ENCODE results near the gene RIPOR3.

RIPOR3 gene

GRCh38 chr20:50593005-50593335 lies 98.4 kb downstream of the RIPOR3 start:
- no peak for TF ChIP-seq CTCF (IDR thresholded peaks at IDR 0.05; ENCODE audit: insufficient read depth, low read length)
- TF ChIP-seq GABPA (IDR thresholded peaks at IDR 0.05; ENCODE audit: low read depth), result no peak
- TF ChIP-seq SPI1 (IDR thresholded peaks at IDR 0.05; ENCODE audit: borderline replicate concordance, low read depth), result no peak
- TF ChIP-seq, protein P1, sequence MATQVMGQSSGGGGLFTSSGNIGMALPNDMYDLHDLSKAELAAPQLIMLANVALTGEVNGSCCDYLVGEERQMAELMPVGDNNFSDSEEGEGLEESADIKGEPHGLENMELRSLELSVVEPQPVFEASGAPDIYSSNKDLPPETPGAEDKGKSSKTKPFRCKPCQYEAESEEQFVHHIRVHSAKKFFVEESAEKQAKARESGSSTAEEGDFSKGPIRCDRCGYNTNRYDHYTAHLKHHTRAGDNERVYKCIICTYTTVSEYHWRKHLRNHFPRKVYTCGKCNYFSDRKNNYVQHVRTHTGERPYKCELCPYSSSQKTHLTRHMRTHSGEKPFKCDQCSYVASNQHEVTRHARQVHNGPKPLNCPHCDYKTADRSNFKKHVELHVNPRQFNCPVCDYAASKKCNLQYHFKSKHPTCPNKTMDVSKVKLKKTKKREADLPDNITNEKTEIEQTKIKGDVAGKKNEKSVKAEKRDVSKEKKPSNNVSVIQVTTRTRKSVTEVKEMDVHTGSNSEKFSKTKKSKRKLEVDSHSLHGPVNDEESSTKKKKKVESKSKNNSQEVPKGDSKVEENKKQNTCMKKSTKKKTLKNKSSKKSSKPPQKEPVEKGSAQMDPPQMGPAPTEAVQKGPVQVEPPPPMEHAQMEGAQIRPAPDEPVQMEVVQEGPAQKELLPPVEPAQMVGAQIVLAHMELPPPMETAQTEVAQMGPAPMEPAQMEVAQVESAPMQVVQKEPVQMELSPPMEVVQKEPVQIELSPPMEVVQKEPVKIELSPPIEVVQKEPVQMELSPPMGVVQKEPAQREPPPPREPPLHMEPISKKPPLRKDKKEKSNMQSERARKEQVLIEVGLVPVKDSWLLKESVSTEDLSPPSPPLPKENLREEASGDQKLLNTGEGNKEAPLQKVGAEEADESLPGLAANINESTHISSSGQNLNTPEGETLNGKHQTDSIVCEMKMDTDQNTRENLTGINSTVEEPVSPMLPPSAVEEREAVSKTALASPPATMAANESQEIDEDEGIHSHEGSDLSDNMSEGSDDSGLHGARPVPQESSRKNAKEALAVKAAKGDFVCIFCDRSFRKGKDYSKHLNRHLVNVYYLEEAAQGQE (IDR thresholded peaks at IDR 0.05; ENCODE audit: insufficient replicate concordance, low read depth), result no peak
- no peak for TF ChIP-seq POLR2AphosphoS5 (IDR thresholded peaks at IDR 0.05; ENCODE audit: low read depth)
- Histone ChIP-seq H3K27ac (replicated peaks) (no peak overlapping the region), H3K4me3 (replicated peaks; ENCODE audit: insufficient read depth, low read length) (no peak overlapping the region), H3K27me3 (ENCODE audit: insufficient read depth, poor library complexity, severe bottlenecking) (no peaks in the 10 kb centered on the region)
- no peak for DNase-seq (ENCODE audit: low read depth in 1 of 2, low spot score in 1 of 2)

DNA sequence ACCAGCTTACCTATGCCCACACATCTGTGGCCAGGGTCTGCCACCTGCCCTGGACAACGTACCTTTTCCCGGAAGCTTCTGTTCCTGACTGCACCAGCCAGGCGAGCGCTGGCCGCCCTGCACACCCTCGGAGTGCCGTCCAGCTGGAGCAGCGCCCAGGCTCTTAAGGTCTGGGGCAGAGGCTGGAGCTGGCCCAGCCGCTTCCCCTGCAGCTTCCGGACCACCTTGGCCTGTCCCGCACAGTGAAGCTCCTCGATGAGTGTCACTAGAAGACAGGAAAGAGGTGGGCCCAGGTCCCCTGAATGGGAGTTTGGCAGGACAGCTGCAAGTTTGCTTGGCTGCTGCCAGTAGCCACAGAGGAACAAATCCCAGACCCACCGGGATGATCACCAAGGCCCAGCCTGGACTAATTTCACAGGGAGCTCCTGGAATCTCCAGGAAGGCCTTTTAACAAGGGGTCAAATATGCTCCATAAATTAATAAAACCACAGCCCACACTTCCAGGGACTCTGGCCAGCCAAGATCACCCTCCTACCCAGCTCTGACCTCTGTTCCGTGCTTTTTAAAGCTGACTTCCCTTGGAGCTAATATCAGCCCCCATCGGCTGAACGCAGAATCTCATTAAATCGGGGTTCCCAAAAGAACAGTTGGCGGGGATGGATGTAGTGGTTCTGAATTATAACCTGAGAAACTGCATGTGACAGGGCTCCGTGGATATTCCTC lies 98.9 kb downstream of the RIPOR3 start:
- Histone ChIP-seq H3K4me3 (replicated peaks; ENCODE audit: insufficient read depth, low read length) (no peak overlapping the region), H3K27ac (replicated peaks) (no peak overlapping the region)
- DNase-seq (ENCODE audit: low read depth in 1 of 2, low spot score in 1 of 2), result no peak

GRCh38 chr20:50591233-50591852 lies 100.0 kb downstream of the RIPOR3 start:
- no peak for DNase-seq (ENCODE audit: low read depth in 1 of 2, low spot score in 1 of 2)
- Histone ChIP-seq H3K4me3 (replicated peaks; ENCODE audit: insufficient read depth, low read length) (no peak overlapping the region), H3K27ac (replicated peaks) (no peak overlapping the region), H3K27me3 (ENCODE audit: insufficient read depth, poor library complexity, severe bottlenecking) (no peaks in the 10 kb centered on the region)
- TF ChIP-seq, protein P1 (IDR thresholded peaks at IDR 0.05; ENCODE audit: insufficient replicate concordance, low read depth), result no peak
- TF ChIP-seq POLR2AphosphoS5 (IDR thresholded peaks at IDR 0.05; ENCODE audit: low read depth) (no peak), CTCF (IDR thresholded peaks at IDR 0.05; ENCODE audit: insufficient read depth, low read length) (no peak), GABPA (IDR thresholded peaks at IDR 0.05; ENCODE audit: low read depth) (no peak), SPI1 (IDR thresholded peaks at IDR 0.05; ENCODE audit: borderline replicate concordance, low read depth) (no peak)

More for the DNA sequence above, 98.9 kb downstream of the RIPOR3 start:
- no peak for TF ChIP-seq GABPA (IDR thresholded peaks at IDR 0.05; ENCODE audit: low read depth)
- no peak for TF ChIP-seq SPI1 (IDR thresholded peaks at IDR 0.05; ENCODE audit: borderline replicate concordance, low read depth)
- no peaks in the 10 kb centered on the region for H3K27me3 ChIP-seq (ENCODE audit: insufficient read depth, poor library complexity, severe bottlenecking)

DNA sequence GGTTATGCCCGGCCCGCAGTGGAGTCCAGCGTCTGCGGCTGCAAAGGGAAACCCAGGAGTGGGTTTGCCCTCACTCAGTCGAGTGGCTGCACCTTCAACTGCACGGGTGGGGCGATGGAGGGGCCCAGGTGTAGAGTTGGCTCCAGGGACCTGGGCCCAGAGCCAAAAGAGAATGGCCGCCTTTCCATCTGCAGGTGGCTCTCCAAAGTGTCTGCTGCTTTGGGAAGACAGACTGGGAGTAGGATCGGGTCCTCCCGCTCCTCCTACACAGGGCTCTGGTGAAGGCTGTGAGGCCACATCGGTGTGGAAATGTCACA lies 101.0 kb downstream of the RIPOR3 start:
- no peak for DNase-seq (ENCODE audit: low read depth in 1 of 2, low spot score in 1 of 2)
- H3K27ac ChIP-seq (replicated peaks), result no peak overlapping the region
- H3K27me3 ChIP-seq (ENCODE audit: insufficient read depth, poor library complexity, severe bottlenecking), result no peaks in the 10 kb centered on the region
- TF ChIP-seq POLR2AphosphoS5 (IDR thresholded peaks at IDR 0.05; ENCODE audit: low read depth) (no peak), GABPA (IDR thresholded peaks at IDR 0.05; ENCODE audit: low read depth) (no peak), SPI1 (IDR thresholded peaks at IDR 0.05; ENCODE audit: borderline replicate concordance, low read depth) (no peak), CTCF (IDR thresholded peaks at IDR 0.05; ENCODE audit: insufficient read depth, low read length) (no peak)
- TF ChIP-seq, protein P1 (IDR thresholded peaks at IDR 0.05; ENCODE audit: insufficient replicate concordance, low read depth), result no peak
- no peak overlapping the region for H3K4me3 ChIP-seq (replicated peaks; ENCODE audit: insufficient read depth, low read length)
